Prostate gland (tissue), 2 donors: ENCODE results near the gene IGSF9.

Experiments
- POLR2A ChIP-seq: fragments of 450-650 bp; IDR thresholded peaks from one replicate; pipeline ENCODE4 v1.6.1; 2016; ENCODE audit warnings: antibody characterized with exemption, mild to moderate bottlenecking
- POLR2AphosphoS5 ChIP-seq: sonication (generic); formaldehyde crosslinking; IDR thresholded peaks from one replicate; pipeline ENCODE4 v1.6.1; 2017; ENCODE audit warnings: antibody characterized with exemption
- TF ChIP-seq, protein P1 (sequence below), 4 experiments: fragments of 200-600 bp in 2 of 4; fragments of 450-650 bp in 2 of 4; sonication (generic) in 2 of 4; IDR thresholded peaks; 1 replicate in 3 of 4; 2 replicates in 1 of 4; pipeline ENCODE4 v1.5.1; 2016 to 2019; ENCODE audit warnings: antibody characterized with exemption in 4 of 4, mild to moderate bottlenecking in 2 of 4, moderate library complexity in 2 of 4

DNA sequence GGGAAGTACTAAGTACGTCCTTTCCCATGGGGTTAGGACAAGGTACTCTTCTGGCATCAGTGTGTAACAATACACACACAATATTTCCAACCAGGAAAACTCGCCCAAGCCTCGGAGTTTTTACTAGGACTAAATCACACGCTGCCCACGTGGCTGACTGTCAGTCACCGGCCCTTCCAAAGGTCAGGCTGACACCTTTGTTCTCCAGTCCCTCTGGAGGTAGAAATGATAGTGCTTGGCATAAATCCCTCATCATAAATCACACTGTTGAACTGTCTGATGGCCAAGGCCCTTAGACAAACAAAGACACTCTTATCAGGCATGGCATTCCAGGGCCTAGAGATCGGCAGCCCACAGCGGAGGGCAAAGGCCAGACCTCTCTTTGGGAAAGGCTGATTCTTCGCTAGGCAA lies 25.5 kb upstream of the IGSF9 start:
- TF ChIP-seq, protein P1, sequence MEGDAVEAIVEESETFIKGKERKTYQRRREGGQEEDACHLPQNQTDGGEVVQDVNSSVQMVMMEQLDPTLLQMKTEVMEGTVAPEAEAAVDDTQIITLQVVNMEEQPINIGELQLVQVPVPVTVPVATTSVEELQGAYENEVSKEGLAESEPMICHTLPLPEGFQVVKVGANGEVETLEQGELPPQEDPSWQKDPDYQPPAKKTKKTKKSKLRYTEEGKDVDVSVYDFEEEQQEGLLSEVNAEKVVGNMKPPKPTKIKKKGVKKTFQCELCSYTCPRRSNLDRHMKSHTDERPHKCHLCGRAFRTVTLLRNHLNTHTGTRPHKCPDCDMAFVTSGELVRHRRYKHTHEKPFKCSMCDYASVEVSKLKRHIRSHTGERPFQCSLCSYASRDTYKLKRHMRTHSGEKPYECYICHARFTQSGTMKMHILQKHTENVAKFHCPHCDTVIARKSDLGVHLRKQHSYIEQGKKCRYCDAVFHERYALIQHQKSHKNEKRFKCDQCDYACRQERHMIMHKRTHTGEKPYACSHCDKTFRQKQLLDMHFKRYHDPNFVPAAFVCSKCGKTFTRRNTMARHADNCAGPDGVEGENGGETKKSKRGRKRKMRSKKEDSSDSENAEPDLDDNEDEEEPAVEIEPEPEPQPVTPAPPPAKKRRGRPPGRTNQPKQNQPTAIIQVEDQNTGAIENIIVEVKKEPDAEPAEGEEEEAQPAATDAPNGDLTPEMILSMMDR (IDR thresholded peaks at IDR 0.05), result no peak
- TF ChIP-seq POLR2A (no peak), POLR2AphosphoS5 (no peak)
